Lung (tissue), 16 donors: ENCODE data around the gene SDK2. TPM values are rescaled to one million over a fixed set of nuclear protein-coding genes. Genes with fewer than 3 reads are reported as not detected.

Experiments
- ATAC-seq: fragments of 200-7000 bp; cut with Tn5 transposase; one replicate; pipeline ENCODE4 v1.9.1; 2020; ENCODE audit warnings: moderate number of reproducible peaks; ENCODE audit not compliant: insufficient read depth, low FRiP score
- DNase-seq, 3 donors: peaks; one replicate each; pipeline ENCODE4 v3.0.0-alpha.2; 2013 to 2017
- H3K27ac ChIP-seq, 2 donors: one replicate each; pipeline ENCODE4 v1.5.1; 2013; ENCODE audit warnings: mild to moderate bottlenecking in 2 of 2, moderate library complexity in 2 of 2, control low read depth in 1 of 2, inconsistent platforms in 1 of 2, low read depth in 1 of 2, low read length in 1 of 2
- H3K27me3 ChIP-seq, 3 donors: one replicate each; pipeline ENCODE4 v1.5.1; 2013; ENCODE audit warnings: low read length in 2 of 3; ENCODE audit not compliant: control insufficient read depth in 3 of 3, insufficient read depth in 3 of 3
- H3K36me3 ChIP-seq, 4 donors: one replicate each; pipeline ENCODE4 v1.5.1; 2013; ENCODE audit warnings: low read length in 4 of 4, mild to moderate bottlenecking in 1 of 4, moderate library complexity in 1 of 4; ENCODE audit not compliant: control insufficient read depth in 4 of 4, insufficient read depth in 4 of 4
- H3K4me1 ChIP-seq, 5 donors: one replicate each; pipeline ENCODE4 v1.5.1; 2013; ENCODE audit warnings: low read length in 5 of 5, mild to moderate bottlenecking in 2 of 5, moderate library complexity in 1 of 5; ENCODE audit not compliant: control insufficient read depth in 5 of 5, insufficient read depth in 5 of 5
- H3K4me3 ChIP-seq: one replicate; pipeline ENCODE4 v1.5.1; 2013; ENCODE audit warnings: mild to moderate bottlenecking, control low read depth, moderate library complexity
- H3K9ac ChIP-seq, 2 donors: one replicate each; pipeline ENCODE4 v1.5.1; 2013; ENCODE audit warnings: low read length in 2 of 2, control low read depth in 1 of 2; ENCODE audit not compliant: insufficient read depth in 1 of 2
- H3K9me3 ChIP-seq, 4 donors: one replicate each; pipeline ENCODE4 v1.5.1; 2013; ENCODE audit warnings: low read length in 3 of 4, mild to moderate bottlenecking in 1 of 4, moderate library complexity in 1 of 4; ENCODE audit not compliant: control insufficient read depth in 4 of 4, insufficient read depth in 3 of 4
- WGBS, 2 donors: extraction: QIAGEN DNeasy Blood & Tissue Kit; methylation state at CpG; one replicate each; pipeline ENCODE4 v1.1.7; 2013; 5-methylcytosine and 5-hydroxymethylcytosine counted together
- long read RNA-seq, 5 donors: transcript quantifications; one replicate each; lab custom pipeline, GENCODE V29; 2026
- polyA plus RNA-seq, 2 donors: library from polyadenylated mRNA; stranded (reverse); fragments of 200-250 nt; gene quantifications; one replicate each; pipeline ENCODE4 v1.2.1, GENCODE V29; 2013
- total RNA-seq, 2 donors: library from RNA; depleted of rRNA in 1 of 2; stranded (reverse); fragments of >200 nt in 1 of 2; gene quantifications; one replicate each; pipeline ENCODE4 v1.2.1, GENCODE V29; 2014 to 2021
- TF ChIP-seq, protein P1 (sequence below): IDR thresholded peaks from 2 replicates; pipeline ENCODE4 v1.5.1; 2012; ENCODE audit warnings: mild to moderate bottlenecking; ENCODE audit errors: control extremely low read depth, extremely low read depth
- donor health status: control.
- donor health status: control.
- donor health status: Bipolar disorder and iron deficiency.
- donor health status: healthy.
- donor health status: DM: yes; HTN: yes; CAD: no.

The SDK2 gene
- total RNA-seq, result 10 to 100 TPM in 1 of 2 donors, 1 to 10 TPM in 1; 7.2 to 41.7 TPM
- 1 to 10 TPM in 1 of 2 donors, under 1 TPM in 1; 0.91 to 1.5 TPM for polyA plus RNA-seq
- long read RNA-seq, donor 1, result 0 reads
- long read RNA-seq, donor 2, result 0 reads
- long read RNA-seq, donor 3, result 0 reads
- long read RNA-seq, donor 4, result 0 reads
- long read RNA-seq, donor 5, result 0 reads

- peaks cover 0 to 32% (median 0%) of the 10 kb centered on the region in 3 donors for H3K27me3 ChIP-seq
These were observed at the start of gene SDK2 for GRCh38 chr17:73644145-73645049. Gene SDK2, minus strand, starts transcription at chr17:73644445. Its CDS starts 357 bp downstream, at chr17:73644088.

GRCh38 chr17:73693071-73693470 is 48.8 kb upstream of the SDK2 start:
- Histone ChIP-seq H3K36me3 (no peaks in the 10 kb centered on the region), H3K4me3 (no peak overlapping the region), H3K4me1 (no peaks in the 10 kb centered on the region), H3K9me3 (peaks cover 0 to 1% (median 0%) of the 10 kb centered on the region in 4 donors), H3K27ac (no peak overlapping the region), H3K27me3 (no peaks in the 10 kb centered on the region), H3K9ac (no peak overlapping the region)
- WGBS, 2 donors, result 82 to 91% methylated on average over 12 of the region's 12 CpGs
- TF ChIP-seq, protein P1, sequence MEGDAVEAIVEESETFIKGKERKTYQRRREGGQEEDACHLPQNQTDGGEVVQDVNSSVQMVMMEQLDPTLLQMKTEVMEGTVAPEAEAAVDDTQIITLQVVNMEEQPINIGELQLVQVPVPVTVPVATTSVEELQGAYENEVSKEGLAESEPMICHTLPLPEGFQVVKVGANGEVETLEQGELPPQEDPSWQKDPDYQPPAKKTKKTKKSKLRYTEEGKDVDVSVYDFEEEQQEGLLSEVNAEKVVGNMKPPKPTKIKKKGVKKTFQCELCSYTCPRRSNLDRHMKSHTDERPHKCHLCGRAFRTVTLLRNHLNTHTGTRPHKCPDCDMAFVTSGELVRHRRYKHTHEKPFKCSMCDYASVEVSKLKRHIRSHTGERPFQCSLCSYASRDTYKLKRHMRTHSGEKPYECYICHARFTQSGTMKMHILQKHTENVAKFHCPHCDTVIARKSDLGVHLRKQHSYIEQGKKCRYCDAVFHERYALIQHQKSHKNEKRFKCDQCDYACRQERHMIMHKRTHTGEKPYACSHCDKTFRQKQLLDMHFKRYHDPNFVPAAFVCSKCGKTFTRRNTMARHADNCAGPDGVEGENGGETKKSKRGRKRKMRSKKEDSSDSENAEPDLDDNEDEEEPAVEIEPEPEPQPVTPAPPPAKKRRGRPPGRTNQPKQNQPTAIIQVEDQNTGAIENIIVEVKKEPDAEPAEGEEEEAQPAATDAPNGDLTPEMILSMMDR, result no peak
- ATAC-seq, result no peak
- no peak for DNase-seq

More at GRCh38 chr17:73644145-73645049, at the start of gene SDK2:
- Histone ChIP-seq H3K9ac (no peak within 1 kb of the TSS), H3K4me1 (peaks cover 0 to 44% (median 12%) of the 10 kb centered on the region in 5 donors), H3K9me3 (no peaks in the 10 kb centered on the region), H3K36me3 (no peaks in the 10 kb centered on the region), H3K4me3 (peak within 1 kb of the TSS; percentile 29), H3K27ac (no peak within 1 kb of the TSS)
- TF ChIP-seq, protein P1, result no peak
- no peak for ATAC-seq
- DNase-seq, result peak; percentile 46 to 54 (median 51)
- 0% methylated on average over 75 to 105 of the region's 105 CpGs for WGBS, 2 donors

DNA sequence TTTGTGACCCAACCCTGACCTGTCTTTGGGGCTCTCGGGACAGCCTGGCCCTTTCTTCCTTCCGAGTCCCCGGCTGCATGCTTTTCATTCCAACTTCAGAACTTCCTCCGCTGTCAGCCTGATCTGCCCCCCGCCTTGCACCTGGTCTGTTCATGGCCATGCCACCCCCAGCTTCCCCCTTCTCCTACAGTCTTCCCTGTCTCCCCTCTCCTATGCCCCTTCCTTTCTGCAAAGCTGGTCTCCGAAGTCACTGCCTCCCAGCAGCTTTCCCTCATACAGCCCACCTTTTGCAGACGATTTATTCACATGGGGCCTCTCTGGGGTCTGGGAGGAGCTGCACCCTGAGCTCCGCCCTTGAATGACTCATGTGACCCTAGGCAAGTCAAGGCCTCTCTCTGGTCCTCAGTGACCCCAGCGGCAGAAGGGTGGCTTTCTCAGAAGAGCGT is 47.1 kb upstream of the SDK2 start:
- Histone ChIP-seq H3K9ac (no peak overlapping the region), H3K27ac (no peak overlapping the region), H3K4me1 (no peaks in the 10 kb centered on the region), H3K27me3 (no peaks in the 10 kb centered on the region), H3K36me3 (no peaks in the 10 kb centered on the region), H3K9me3 (peaks cover 0 to 1% (median 0%) of the 10 kb centered on the region in 4 donors), H3K4me3 (no peak overlapping the region)
- ATAC-seq (no peak), DNase-seq (no peak)
- TF ChIP-seq, protein P1, result no peak
- 37 to 52% methylated on average over 10 of the region's 10 CpGs for WGBS, 2 donors
